Bronchial epithelial cell (primary cell): Measurements from ENCODE around the gene OR1J2. TPM values are rescaled to one million over a fixed set of nuclear protein-coding genes. Genes with fewer than 3 reads are reported as not detected.
"Not testable (repeated sequence)": the region's sequence is repeated elsewhere in the genome, so short reads cannot be mapped to it uniquely, and the experiment has no call there.

ENCODE experiments used
- DNase-seq: peaks from one replicate; pipeline ENCODE4 v3.0.0-alpha.2; 2010; ENCODE audit warnings: low read depth
- FAIRE-seq: peaks from 2 replicates; lab custom pipeline; 2011; peaks lifted over from hg19 to GRCh38; lab: Jason Lieb, UNC
- H3K27me3 ChIP-seq: 2 replicates; pipeline ENCODE4 v1.5.1; 2011; ENCODE audit warnings: low read length; ENCODE audit not compliant: control insufficient read depth, insufficient read depth
- H3K36me3 ChIP-seq: 2 replicates; pipeline ENCODE4 v1.5.1; 2011; ENCODE audit warnings: low read length; ENCODE audit not compliant: control insufficient read depth, insufficient read depth
- H3K4me3 ChIP-seq: 2 replicates; pipeline ENCODE4 v1.5.1; 2011; ENCODE audit warnings: mild to moderate bottlenecking, low read depth, low read length, control low read depth
- CTCF ChIP-seq: IDR thresholded peaks from 2 replicates; pipeline ENCODE4 v1.5.1; 2011; ENCODE audit warnings: mild to moderate bottlenecking, moderate library complexity, low read length, control low read depth, inconsistent platforms; ENCODE audit not compliant: insufficient read depth, severe bottlenecking
- total RNA-seq: library from RNA; depleted of rRNA; stranded (reverse); fragments of >200 nt; gene quantifications from 2 replicates; pipeline ENCODE4 v1.2.1, GENCODE V29; 2014

The OR1J2 gene
- total RNA-seq, 1 donor from 2014 or later: not detected

- DNase-seq (peak; percentile 13), FAIRE-seq (no peak)
- no peaks in the 10 kb centered on the region for H3K36me3 ChIP-seq
- no peak overlapping the region for H3K4me3 ChIP-seq
- no peak for TF ChIP-seq CTCF
- H3K27me3 ChIP-seq: no peaks in the 10 kb centered on the region
Observed at GRCh38 chr9:122536134-122536533, 25.5 kb downstream of the OR1J2 start.

GRCh38 chr9:122537066-122537465, 26.5 kb downstream of the OR1J2 start:
- FAIRE-seq, H3K36me3 ChIP-seq, DNase-seq, H3K27me3 ChIP-seq, H3K4me3 ChIP-seq: not testable (repeated sequence)

- FAIRE-seq: no peak
- no peaks in the 10 kb centered on the region for H3K27me3 ChIP-seq
Observed at GRCh38 chr9:122538757-122539156, 28.2 kb downstream of the OR1J2 start.

GRCh38 chr9:122546196-122546595, 35.6 kb downstream of the OR1J2 start:
- Histone ChIP-seq H3K27me3 (no peaks in the 10 kb centered on the region), H3K4me3 (no peak overlapping the region), H3K36me3 (no peaks in the 10 kb centered on the region)
- TF ChIP-seq CTCF: no peak
- FAIRE-seq (no peak), DNase-seq (no peak)

More at GRCh38 chr9:122538757-122539156, 28.2 kb downstream of the OR1J2 start:
- DNase-seq: no peak
- no peak for TF ChIP-seq CTCF
- no peak overlapping the region for H3K4me3 ChIP-seq
- no peaks in the 10 kb centered on the region for H3K36me3 ChIP-seq

GRCh38 chr9:122551371-122551770, 40.8 kb downstream of the OR1J2 start:
- FAIRE-seq (no peak), DNase-seq (peak; percentile 69)
- peaks cover 2% of the 10 kb centered on the region for H3K27me3 ChIP-seq
- no peak for TF ChIP-seq CTCF
- no peaks in the 10 kb centered on the region for H3K36me3 ChIP-seq
- H3K4me3 ChIP-seq: no peak overlapping the region

- TF ChIP-seq CTCF: no peak
- no peak for DNase-seq
- H3K4me3 ChIP-seq: no peak within 1 kb of the TSS
- H3K36me3 ChIP-seq: no peaks in the 10 kb centered on the region
- peaks cover 2% of the 10 kb centered on the region for H3K27me3 ChIP-seq
- FAIRE-seq: no peak
Observed at GRCh38 chr9:122552812-122553211, 42.2 kb downstream of the OR1J2 start, which contains the start of gene OR1N2. Gene OR1N2 (plus strand): TSS chr9:122553112. CDS start chr9:122553212, 100 bp downstream.

Other genes with a start within 250 kb of the OR1J2 start
- gene RBM18, start 246.0 kb upstream of the OR1J2 start, total RNA-seq: 8.4 and 9.5 TPM in 2 replicates
- 30.7 and 52.7 TPM in 2 replicates for gene MRRF, start 245.9 kb upstream of the OR1J2 start, total RNA-seq
- gene PTGS1, start 139.8 kb upstream of the OR1J2 start, total RNA-seq: 0.77 and 1.3 TPM in 2 replicates
- gene OR1J1, start 32.9 kb upstream of the OR1J2 start, total RNA-seq: not detected in 2 replicates
- not detected in 2 replicates for gene OR1J4, start 8.3 kb downstream of the OR1J2 start, total RNA-seq
- not detected in 2 replicates for gene OR1N1, start 16.5 kb downstream of the OR1J2 start, total RNA-seq
- not detected in 2 replicates for gene OR1N2, start 42.3 kb downstream of the OR1J2 start, total RNA-seq
- gene OR1L8, start 72.6 kb downstream of the OR1J2 start, total RNA-seq: not detected in 2 replicates
- gene OR1Q1, start 103.9 kb downstream of the OR1J2 start, total RNA-seq: not detected in 2 replicates
- not detected in 2 replicates for gene OR1B1, start 146.8 kb downstream of the OR1J2 start, total RNA-seq
- not detected in 2 replicates for gene OR1L1, start 150.9 kb downstream of the OR1J2 start, total RNA-seq
- not detected in 2 replicates for gene OR1L3, start 164.3 kb downstream of the OR1J2 start, total RNA-seq
- not detected in 2 replicates for gene OR1L4, start 213.2 kb downstream of the OR1J2 start, total RNA-seq
- gene OR1L6, start 231.5 kb downstream of the OR1J2 start, total RNA-seq: not detected in 2 replicates